ENCODE results near the gene CLIC4.
"Not testable (repeated sequence)": the region's sequence is repeated elsewhere in the genome, so short reads cannot be mapped to it uniquely, and the experiment has no call there.

The CLIC4 gene

DNA sequence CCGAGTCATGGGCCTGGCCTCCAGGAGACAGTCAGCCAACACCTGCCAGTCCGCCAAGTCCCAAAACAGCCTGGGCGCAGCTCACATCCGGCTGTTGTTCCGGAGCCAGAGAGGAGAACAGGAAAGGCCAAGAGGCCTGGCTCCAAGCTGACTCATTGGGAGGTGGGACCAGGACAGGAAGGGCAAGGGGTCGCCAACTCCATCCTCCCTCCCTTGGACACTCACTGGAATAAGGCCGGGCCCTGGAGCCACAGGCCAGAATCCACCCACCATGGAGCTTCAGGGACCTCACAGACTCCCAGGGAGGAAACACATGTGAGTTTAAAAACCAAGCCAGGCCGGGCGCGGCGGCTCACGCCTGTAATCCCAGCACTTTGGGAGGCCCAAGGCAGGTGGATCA lies 25.1 kb upstream of the CLIC4 start:
- DNase-seq: no peak

- no peak for DNase-seq
These were observed 23.7 kb upstream of the CLIC4 start for GRCh38 chr1:24721533-24721932.

DNA sequence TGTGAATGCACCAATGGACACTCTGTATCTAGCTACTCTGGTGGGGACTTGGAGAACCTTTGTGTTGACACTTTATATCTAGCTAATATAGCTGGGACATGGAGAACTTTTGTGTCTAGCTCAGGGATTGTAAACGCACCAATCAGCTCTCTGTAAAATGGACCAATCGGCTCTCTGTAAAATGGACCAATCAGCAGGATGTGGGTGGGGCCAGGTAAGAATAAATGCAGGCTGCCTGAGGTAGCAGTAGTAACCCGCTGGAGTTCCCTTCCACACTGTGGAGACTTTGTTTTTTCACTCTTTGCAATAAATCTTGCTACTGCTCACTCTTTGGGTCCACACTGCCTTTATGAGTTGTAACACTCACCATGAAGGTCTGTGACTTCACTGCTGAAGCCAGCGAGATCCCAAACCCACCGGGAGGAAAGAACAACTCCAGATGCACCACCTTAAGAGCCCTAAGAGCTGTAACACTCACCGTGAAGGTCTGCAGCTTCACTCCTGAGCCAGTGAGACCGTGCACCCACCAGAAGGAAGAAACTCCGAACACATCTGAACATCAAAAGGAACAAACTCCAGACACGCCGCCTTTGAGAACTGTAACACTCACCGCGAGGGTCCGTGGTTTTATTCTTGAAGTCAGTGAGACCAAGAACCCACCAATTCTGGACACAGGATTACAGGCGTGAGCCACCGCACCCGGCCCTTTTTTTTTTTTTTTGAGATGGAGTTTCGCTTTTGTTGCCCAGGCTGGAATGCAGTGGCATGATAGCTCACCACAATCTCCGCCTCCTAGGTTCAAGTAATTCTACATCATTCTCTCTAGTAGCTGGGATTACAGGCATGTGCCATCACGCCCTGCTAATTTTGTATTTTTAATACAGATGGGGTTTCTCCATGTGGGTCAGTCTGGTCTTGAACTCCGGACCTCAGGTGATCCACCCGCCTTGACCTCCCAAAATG lies 22.9 kb upstream of the CLIC4 start:
- DNase-seq: not testable (repeated sequence)

DNA sequence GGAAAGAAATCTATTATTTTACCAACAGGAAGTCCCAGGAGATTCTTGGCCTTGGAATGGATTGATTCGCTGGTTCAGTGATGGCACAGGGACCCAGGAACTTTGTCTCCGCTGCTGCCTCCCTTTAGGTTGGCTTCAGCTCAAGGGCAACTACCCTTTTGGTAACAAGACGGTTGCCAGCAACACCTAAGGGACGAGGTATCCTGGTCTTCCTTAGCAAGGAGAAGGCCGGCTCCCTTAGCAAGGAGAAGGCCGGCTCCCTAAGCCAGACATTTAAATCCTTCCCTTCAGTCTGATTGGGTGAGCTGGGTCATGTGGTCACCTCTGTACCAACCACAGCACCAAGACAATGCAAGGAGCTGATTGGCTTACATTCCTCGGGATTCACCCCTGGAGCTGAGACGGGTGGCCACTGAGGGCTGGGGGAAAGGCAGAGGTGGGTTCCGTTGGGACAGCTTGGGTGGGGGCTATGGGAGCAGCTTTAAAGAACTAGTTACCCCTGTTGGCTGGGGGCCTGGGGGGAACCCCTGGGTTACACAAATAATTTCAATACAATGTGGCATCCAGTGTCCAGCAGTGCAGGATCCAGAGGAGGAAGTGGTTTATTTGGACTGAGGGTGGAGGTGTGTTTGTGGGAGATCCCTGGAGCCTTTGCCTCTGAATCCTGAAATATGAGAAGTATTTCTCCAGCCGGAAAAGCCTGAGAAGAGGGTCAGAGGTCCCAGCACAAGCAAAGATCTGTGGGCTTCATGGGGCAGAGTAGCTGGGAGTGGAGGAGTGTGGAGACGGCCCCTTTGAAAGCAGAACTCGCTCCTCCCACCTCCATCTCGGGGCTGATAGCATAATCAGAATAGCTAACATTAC lies 20.7 kb upstream of the CLIC4 start:
- no peak for DNase-seq

DNA sequence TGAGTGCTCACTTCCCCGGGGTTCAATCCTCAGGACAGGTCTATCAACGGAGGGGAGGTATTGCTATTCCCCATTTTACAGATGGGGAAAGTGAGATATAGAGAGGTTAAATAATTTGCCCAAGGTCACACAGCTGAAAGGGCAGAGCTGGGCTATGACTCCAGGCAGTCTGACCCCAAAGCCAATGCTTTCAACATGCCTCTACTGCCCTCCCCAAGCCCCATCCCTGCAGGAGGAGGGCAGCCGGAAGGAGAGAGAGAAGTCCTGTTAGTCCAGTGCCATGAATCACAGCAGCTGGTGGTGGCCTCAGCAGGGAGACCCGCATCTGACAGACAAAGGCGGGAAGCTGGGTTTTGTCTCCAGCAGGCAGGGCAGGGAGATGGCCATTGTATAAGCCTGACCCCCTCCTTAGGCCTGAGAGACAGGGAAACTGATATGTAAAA lies 20.0 kb upstream of the CLIC4 start:
- DNase-seq: no peak

GRCh38 chr1:24726741-24727140 lies 18.5 kb upstream of the CLIC4 start:
- no peak for DNase-seq

- DNase-seq: no peak
These were observed 17.6 kb upstream of the CLIC4 start for GRCh38 chr1:24727501-24728216.

GRCh38 chr1:24728982-24729381 lies 16.3 kb upstream of the CLIC4 start:
- DNase-seq: no peak

GRCh38 chr1:24732186-24732885 lies 12.9 kb upstream of the CLIC4 start:
- DNase-seq: no peak

GRCh38 chr1:24733342-24733741 lies 11.9 kb upstream of the CLIC4 start:
- DNase-seq: not testable (repeated sequence)

DNA sequence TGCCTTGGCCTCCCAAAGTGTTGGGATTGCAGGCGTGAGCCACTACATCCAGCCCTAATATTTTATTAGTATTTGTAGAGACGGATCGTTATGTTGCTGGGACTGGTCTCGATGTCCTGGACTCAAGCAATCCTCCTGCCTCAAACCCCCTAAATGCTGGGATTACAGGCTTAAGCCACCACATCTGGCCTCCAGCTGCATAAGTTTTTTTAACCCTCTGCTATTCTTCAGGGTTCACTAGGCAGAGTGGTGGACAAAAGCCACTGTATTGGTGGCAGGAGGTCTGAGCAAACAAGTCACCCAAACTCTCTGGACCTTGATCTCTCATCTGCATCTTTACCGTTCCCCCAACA lies 10.1 kb upstream of the CLIC4 start:
- no peak for DNase-seq

GRCh38 chr1:24735509-24736375 lies 9.5 kb upstream of the CLIC4 start:
- DNase-seq: no peak

- no peak for DNase-seq
These were observed 7.7 kb upstream of the CLIC4 start for GRCh38 chr1:24737368-24738117.

- no peak for DNase-seq
These were observed 6.0 kb upstream of the CLIC4 start for GRCh38 chr1:24739241-24739640.

- no peak for DNase-seq
These were observed 2.9 kb upstream of the CLIC4 start for GRCh38 chr1:24742090-24742938.

GRCh38 chr1:24743404-24744211 lies 1.6 kb upstream of the CLIC4 start:
- no peak for DNase-seq

- no peak for DNase-seq
These were observed 615 bp downstream of the CLIC4 start for GRCh38 chr1:24745711-24746413.
